ENCODE measurements around the gene B3GAT1.

- no peak for TF ChIP-seq CTCF (IDR thresholded peaks at IDR 0.05)
- TF ChIP-seq POLR2A (IDR thresholded peaks at IDR 0.05), result no peak
Measured at GRCh38 chr11:134343646-134344045, 68.4 kb downstream of the B3GAT1 start.
